GM19193 (cell line): ENCODE data around the gene PERP.

Experiments used
- POLR2A ChIP-seq: IDR thresholded peaks from 4 replicates; pipeline ENCODE4 v1.6.1; 2011; ENCODE audit not compliant: insufficient read depth, insufficient read length; ENCODE audit errors: extremely low read depth

The PERP gene

DNA sequence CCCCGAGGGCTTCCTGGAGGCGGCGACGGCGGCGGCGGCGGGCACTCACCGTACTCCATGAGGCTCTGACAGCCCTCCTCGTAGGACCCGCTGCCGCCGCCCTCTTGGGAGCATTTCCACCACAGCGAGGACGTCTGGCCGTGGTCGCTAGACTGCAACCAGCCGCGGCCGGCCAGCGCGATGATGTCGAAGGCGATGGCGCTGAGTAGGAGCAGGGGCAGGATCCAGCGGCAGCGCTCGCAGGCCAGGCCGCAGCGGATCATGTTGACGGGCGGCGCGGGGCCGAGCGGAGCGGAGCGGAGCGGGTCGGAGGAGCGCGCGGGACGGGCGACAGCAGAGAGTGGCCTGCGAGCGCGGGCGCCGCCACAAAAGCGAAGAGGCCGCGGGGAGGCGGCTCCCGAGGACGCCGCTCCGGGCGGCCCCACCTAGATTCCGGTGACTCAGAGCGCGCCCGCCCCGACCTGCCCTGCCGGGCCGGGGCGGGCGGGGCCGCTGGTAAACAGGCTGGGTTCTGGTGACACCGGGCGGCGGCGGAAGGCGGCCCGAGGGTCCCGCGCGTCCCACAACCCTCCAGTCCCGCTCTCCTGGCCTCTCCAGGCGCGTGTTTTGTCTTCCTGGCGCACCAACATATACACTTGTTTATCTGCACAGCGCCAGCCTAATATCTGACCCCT lies at the start of gene PERP:
Gene PERP (minus strand): TSS at position 342 of the 674 bp plus-strand sequence. CDS start 79 bp downstream, at position 263.
- no peak for TF ChIP-seq POLR2A

DNA sequence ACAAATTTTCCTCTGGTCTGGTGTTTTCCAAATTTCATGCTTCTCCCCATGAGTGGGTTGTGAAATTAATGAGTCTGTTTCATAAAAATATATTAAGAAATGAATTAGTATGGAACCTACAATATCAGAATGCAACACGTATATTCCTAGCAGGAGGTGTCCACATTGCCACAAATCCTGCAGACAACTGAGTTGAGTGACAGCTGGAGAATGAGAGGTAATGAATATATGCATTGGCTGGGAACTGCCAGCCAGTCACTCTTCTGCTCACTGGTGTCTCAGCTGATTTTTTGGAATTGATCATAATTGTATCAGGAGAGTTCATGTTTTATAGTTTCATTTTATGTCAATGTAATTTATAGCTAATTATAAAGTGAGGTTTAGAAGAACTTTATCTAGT lies 48.2 kb upstream of the PERP start:
- TF ChIP-seq POLR2A, result no peak

DNA sequence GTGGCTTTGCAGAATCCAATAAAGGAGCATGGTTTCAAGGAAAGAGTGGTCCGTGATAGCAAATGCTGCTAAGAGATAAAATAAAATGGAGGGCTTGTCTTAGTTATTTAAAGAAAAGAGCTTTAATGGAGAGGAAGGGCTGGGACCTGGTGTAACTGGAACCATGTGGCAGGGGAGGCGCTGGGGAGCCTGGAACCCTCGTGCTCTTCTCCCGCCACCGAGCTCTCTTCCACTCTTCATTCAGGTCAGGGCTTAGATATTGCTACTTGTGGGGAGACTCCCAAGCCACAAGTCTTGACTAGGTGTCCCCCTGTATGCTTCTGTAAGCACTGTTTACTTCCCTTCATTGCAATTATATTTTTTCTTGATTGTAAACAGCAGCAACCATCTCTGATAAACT lies 39.3 kb upstream of the PERP start:
- no peak for TF ChIP-seq POLR2A

DNA sequence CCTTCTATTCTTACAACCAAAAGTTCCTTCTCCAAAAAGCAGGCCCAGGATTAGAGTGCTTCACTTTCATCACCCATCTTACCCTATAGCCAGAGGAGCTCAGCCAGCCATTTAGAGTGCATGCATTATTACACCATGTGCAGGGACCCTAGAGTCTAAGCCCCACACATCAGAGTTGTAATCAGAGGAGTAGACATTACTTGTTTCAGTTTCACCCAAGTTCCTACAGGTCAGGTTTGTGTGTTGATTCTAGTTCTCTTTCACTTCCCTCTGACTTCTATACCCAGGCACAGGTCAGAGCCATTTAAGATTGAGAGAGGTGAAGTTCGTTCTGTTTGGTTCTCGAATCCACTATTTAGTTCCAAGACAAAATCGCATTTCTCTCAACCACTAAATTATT lies 38.2 kb upstream of the PERP start:
- TF ChIP-seq POLR2A, result no peak

DNA sequence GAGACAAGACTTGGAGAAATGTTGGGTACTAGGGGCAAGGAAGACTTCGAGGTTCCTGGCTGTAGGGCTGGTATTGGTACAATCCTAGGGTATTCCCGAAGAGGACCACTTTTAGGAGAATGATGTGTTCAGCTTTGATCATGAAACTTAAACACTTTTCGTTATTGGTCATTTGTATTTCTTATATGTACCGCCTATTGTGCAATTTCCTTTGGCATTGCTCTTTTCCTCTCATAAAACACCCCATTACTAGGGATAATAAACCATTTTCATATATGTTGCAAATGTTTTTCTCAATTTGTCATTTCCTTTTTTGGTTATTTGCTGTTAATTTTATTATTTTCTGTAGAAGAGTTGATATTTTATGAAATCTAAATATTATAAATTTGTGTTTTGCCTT lies 35.6 kb upstream of the PERP start:
- no peak for TF ChIP-seq POLR2A

DNA sequence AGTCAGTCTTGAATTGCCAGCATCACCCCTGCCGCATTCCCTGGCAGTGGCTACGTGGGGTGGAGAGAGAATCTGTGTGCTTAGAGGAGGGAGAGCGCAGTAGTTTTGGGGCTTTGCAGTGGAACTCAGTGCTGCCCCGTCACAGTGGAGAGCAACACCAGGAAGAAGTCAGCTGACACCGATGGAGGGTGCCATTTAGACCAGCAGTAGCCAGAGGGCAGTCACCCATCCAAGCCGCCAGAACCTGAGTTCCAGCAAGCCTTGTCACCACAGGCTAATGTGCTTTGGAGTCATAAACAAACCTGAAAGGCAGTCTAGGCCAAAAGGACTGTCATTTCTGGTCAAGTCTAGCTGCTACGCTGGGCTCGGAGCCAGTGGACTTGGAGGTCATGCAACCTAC lies 22.0 kb upstream of the PERP start:
- no peak for TF ChIP-seq POLR2A

DNA sequence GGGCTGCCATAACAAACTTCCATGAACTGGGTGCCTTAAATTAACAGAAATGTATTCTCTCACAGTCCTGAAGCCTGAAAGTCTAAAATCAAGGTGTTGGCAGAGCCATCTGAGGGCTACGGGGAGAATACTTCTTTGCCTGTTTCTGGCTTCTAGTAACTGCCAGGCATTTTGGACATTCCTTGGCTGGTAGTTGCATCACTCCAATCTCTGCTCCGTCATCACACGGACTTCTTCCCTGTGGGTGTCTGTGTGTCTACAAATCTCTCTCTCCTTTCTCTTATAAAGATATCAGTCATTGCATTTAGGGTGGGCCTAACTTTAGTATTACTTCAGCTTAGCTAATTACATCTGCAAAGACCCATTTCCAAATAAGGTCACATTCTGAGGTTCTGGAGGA lies 20.9 kb upstream of the PERP start:
- no peak for TF ChIP-seq POLR2A

DNA sequence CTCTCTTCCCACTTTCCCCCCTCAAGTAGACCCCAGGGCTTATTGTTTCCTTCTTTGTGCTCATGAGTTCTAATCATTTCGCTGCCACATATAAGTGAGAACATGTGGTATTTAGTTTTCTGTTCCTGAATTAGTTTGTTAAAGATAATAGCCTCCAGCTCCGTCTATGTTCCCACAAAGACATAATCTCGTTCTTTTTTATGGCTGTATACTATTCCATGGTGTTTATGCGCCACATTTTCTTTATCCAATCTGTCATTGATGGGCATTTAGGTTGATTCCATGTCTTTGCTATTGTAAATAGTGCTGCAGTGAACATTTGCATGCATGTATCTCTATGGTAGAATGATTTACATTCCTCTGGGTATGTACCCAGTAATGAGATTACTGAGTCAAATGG lies 16.9 kb upstream of the PERP start:
- no peak for TF ChIP-seq POLR2A

DNA sequence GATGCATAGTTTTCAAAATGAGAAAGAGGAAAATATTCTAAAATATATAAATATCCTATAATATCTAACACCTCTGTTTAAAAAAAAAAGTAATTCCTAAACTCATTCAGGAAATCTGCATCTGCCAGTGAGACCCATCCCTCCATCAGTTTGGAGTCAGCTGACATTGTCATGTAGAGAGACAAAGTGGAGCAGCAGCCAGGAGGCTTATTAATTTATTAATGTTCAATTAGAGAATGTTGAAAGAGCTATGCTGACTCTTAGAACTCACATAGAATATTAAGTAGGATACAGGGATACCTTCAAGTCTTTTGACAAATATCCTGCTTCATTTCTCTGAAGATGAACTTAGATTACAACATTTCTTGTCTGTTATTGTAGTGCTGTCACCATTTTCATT lies 12.8 kb upstream of the PERP start:
- TF ChIP-seq POLR2A, result no peak

DNA sequence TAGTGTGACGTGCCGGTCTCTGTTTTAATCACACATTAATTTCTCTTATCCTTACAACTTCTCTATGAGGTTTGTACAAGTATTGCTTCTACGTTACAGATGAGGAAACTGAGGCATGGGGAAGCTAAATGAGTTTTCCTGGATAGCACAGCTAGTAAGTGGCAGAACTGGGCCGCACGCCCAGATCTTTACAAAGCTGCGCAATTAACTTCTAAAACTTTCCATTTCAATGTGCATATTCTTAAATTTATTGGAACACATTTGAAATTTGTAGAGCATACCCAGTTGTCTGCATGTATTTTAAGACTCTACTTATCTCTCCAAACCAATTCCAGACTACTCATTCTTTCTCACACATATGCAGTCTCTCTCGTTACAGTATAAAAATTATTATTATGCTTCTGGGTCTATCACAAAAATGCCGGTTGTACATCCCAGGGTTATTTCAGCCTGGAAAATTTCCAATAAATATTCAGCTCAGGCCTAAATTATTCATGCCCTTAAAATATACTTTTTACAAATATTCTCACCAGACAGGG lies 10.2 kb upstream of the PERP start:
- TF ChIP-seq POLR2A, result no peak

DNA sequence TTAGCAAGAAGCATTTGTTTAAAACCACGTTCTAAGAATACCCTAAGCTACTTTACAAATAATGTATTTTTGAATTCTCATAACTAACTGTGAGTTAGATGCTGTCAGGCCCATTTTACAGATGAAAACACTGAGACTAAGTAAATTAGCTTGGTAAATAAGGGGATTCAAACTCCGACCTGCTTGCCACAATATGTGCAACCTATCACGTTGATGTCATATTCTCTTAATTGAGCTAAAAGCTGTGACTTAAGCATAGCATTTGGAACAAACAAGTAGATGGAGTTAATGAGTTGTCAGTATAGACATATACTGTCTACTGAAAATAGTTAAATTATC lies 9.4 kb upstream of the PERP start:
- TF ChIP-seq POLR2A, result no peak

DNA sequence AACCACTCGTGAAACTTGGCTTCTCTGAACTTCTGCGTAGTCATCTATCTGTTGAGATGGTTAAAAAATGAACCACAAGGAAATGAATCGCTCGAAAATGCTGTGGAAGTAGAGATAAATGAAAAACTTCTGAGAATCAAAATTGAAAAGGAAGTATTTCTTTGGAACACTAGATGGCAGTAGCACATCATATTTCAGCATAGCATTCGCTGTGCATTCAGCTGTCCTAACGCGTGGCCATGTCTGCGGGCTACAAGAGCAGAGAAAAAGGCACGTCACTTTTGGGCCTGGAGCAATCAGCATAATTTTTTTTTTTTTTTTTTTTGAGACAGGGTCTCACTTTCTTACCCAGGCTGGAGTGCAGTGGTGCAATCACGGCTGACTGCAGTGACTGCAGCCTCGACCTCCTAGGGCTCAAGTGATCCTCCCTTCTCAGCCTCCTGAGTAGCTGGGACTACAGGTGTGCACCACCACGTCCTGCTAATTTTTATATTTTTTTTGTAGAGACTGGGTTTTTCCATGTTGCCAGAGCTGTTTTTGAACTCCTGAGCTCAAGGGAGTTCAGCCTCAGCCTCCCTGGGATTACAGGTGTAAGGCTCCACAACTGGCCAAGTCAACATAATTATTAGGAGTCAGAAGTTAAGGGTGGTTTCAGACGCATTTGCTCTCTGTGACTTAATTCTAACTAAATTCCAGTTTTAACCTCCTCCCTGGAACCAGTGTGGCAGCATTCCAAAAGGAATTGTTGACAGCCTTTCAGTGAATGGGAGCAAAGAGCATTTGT lies 8.8 kb upstream of the PERP start:
- TF ChIP-seq POLR2A, result no peak

DNA sequence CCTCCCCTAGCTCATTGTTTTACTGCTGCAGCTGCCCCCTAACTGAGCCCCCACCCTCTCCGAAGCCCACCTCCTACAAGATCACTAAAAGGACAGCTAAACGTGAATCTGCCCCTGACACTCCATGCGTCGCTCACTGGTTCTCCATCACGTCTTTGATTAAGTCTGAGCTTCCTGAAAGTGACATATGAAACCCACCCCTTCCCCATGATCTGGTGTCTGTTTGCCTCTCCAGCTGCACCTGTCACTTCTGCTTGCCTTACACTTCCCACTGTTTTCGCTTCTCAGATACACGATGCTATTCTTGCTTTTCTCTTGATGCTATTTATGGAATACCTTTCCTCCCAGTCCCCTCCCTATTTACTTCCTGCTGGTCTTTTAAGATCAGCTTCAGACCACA lies 8.0 kb upstream of the PERP start:
- no peak for TF ChIP-seq POLR2A

DNA sequence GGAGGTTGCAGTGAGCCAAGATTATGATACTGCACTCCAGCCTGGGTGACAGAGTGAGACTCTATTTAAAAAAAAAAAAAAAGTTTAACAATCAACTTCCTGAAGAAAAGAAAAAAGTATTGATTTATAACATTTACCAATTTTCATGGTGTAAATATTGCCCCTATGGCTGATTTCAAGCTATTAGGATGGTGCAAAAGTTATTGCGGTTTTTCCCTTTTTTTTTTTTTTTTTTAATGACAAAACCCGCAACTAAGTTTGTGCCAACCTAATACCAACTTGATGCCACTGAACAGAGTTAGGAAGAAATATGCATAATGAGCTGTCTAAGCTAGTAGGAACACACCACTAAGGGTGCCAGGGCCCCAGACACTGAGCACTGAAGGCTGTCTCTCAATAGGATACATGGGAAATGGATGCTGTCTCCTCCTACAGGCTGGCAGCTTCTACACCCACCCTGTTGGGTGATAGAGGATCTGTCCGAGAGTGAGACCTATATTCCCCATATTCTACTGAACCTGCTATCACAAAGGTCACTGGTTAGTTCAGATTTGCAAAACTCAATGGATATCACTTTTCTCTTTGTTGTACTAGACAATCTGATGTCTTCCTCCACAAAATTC lies 6.5 kb upstream of the PERP start:
- no peak for TF ChIP-seq POLR2A

DNA sequence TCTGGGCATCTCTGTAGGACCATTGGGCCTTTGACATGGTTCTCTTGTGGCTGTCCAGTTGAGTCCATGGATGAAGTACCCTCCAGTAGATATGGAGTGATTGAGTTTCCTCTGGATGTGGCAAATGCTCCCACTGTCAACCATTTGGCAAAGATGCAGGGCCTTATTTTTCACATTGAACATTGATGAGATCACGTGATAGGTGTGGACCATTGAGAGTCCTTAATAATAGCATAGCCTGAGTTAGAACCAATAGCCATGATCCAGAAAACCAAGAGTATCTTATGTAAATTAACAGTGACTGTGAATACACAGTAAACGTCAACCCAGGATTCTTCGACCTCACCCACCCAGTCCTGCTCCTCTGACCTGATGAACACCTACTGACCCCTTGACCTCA lies 3.0 kb upstream of the PERP start:
- TF ChIP-seq POLR2A, result no peak
